Panc1 (cell line): ENCODE measurements around the gene ADCY2.

Experiments used
- CTCF ChIP-seq: fragments of 450-650 bp; IDR thresholded peaks from 2 replicates; pipeline ENCODE4 v1.5.1; 2017; ENCODE audit warnings: mild to moderate bottlenecking
- TCF7L2 ChIP-seq: IDR thresholded peaks from 2 replicates; pipeline ENCODE4 v1.6.1; 2011; ENCODE audit warnings: mild to moderate bottlenecking, low read depth, low read length, inconsistent platforms

DNA sequence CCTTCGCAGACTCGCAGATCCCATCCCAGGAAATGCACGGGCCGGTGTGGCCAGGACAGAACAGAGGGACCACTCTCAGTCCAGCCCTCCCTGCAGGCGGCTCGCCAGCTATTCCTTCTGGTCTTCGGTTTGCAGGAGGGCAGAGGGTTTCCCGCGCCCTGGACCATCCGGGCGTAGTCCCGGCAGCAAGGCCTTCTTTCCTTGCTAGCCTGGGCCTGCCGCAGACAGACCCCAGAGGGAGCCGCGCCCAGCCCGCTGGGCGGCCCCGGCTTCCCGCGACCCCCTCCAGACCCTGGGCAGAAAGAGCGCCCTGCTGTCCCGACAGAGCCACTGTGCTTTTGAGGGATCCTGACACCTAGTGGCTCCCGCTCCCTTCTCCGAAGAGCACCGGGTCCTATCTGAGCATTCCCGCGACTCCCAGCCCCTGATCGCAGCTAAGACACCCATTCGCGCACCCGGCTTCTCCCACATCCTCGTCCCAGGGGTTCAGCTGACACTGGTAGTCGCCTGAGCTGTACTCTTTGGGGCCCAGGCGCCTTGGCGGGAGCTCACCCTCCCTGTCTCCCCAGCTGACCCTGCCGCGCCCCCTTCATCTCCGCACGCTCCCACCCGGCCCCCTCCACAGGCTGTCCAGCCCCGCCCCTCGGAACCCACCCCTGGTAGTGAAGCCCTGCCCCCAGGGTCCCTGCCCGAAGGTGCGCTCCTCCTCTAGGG lies 453.9 kb downstream of the ADCY2 start:
- TF ChIP-seq CTCF, result no peak
- TF ChIP-seq TCF7L2, result no peak
